T-helper 2 cell treated with Interferon-gamma antibody and Interleukin-4, amounts not matched to agents 5 μg/mL and 100 μg/mL, for 36 hours (primary cell): ENCODE data around the gene PPP2R5C.

Source experiments
- DNase-seq: peaks from one replicate; pipeline ENCODE4 v3.0.0; 2021; ENCODE audit warnings: low spot score
- H3K27ac Mint-ChIP-seq: one replicate; pipeline ENCODE4 v1.8.0; 2021; ENCODE audit warnings: mild to moderate bottlenecking, mixed read lengths
- H3K27me3 Mint-ChIP-seq: one replicate; pipeline ENCODE4 v1.8.0; 2021; ENCODE audit warnings: low read depth, mixed read lengths
- H3K36me3 Mint-ChIP-seq: one replicate; pipeline ENCODE4 v1.8.0; 2021; ENCODE audit warnings: low read depth, mixed read lengths
- H3K4me1 Mint-ChIP-seq: one replicate; pipeline ENCODE4 v1.8.0; 2021; ENCODE audit warnings: low read depth, mixed read lengths
- H3K4me3 Mint-ChIP-seq: one replicate; pipeline ENCODE4 v1.8.0; 2022; ENCODE audit warnings: mild to moderate bottlenecking, moderate library complexity, mixed read lengths
- H3K9me3 Mint-ChIP-seq: one replicate; pipeline ENCODE4 v1.8.0; 2021; ENCODE audit warnings: mixed read lengths

Gene PPP2R5C

DNA sequence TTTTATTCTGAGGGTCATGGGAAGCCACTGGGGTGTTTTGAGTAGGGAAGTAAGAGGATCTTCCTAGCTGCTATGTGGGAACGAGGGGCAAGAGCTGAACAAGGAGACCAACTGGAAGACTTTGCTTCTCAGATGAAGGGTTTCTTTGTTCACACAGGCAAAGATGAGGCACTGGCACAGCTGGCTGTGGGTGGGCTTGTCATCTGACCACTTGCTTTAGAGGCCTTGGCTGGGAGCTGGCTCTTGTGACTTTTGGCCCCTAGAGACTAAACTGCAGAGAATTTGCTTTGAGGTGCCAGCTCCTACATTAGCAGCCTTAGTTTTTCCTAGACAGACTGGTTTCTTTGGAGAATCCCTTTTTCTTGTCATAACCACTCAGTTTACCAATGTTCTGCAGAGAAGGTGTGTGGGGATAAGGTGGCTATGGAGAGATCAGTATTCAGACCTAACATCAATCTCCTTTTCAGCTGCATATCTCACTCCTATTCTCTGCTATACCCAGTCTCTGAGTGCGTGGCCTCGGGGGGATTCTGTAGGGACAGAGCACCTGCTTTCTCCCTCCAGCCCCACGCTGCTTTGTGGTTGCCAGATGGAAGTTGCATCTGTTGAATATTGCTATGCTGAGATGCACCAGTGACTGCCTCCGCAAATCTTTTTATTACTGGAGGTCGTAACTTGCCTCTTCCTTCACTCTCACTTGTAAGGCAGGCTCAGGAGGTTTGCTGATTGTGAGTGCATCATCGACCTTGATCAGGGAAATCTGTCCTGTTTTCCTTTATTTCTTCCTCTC is 12.7 kb downstream of the PPP2R5C start:
- peaks cover 2% of the 10 kb centered on the region for H3K27me3 Mint-ChIP-seq
- peaks cover 7% of the 10 kb centered on the region for H3K9me3 Mint-ChIP-seq
- peaks cover 2% of the 10 kb centered on the region for H3K36me3 Mint-ChIP-seq
- no peak overlapping the region for H3K4me3 Mint-ChIP-seq
- H3K27ac Mint-ChIP-seq = no peak overlapping the region
- DNase-seq = no peak
- H3K4me1 Mint-ChIP-seq = peaks cover 9% of the 10 kb centered on the region

DNA sequence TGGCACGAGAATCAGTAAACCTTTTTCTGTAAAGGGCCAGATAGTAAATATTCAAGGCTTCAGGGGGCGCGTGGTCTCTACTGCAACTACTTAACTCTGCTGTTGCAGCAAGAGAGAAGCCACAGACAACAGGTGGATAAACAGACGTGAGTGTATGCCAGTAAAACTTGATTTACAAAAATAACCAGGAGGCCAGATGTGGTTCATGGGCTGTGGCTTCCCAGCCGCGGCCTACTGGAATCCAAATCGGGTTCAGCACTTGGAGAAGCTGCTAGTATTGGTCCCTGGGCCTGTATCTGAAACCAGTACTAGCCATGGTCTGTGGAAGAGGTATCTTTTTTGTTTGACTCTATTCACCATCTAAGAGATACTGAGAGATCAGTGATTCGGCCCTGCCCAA is 13.3 kb downstream of the PPP2R5C start:
- Mint-ChIP-seq H3K4me3 (no peak overlapping the region), H3K4me1 (peaks cover 12% of the 10 kb centered on the region)

GRCh38 chr14:101775826-101776225 is 14.3 kb downstream of the PPP2R5C start:
- H3K27me3 Mint-ChIP-seq = peaks cover 17% of the 10 kb centered on the region
- H3K4me1 Mint-ChIP-seq = peaks cover 12% of the 10 kb centered on the region
- H3K4me3 Mint-ChIP-seq = no peak overlapping the region
- no peak overlapping the region for H3K27ac Mint-ChIP-seq
- no peak for DNase-seq
- H3K9me3 Mint-ChIP-seq = peaks cover 7% of the 10 kb centered on the region
- H3K36me3 Mint-ChIP-seq = peaks cover 3% of the 10 kb centered on the region

More for the DNA sequence above, 13.3 kb downstream of the PPP2R5C start:
- peaks cover 7% of the 10 kb centered on the region for H3K9me3 Mint-ChIP-seq
- H3K27ac Mint-ChIP-seq = no peak overlapping the region
- peaks cover 3% of the 10 kb centered on the region for H3K36me3 Mint-ChIP-seq
- DNase-seq = no peak
- peaks cover 8% of the 10 kb centered on the region for H3K27me3 Mint-ChIP-seq

DNA sequence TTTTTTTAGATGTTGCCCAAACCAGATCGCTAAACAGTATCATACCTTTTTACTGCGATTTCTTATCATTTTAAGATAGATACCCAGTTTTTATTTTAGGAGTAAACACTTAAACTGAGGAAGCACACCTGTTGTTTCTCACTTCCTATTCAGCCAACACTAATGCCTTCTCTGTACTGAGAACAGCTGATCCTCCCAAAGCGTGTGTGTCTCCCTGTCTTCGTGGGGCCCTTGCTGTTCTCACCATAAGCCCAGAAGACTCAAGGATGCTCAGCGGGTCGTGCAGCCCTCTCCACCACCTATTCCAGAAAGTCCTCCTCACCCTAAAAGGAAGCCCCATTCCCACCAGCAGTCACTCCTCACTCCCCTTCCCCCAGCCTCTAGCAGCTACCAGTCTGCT is 14.8 kb downstream of the PPP2R5C start:
- no peak for DNase-seq
- H3K36me3 Mint-ChIP-seq = peaks cover 3% of the 10 kb centered on the region
- H3K9me3 Mint-ChIP-seq = peaks cover 7% of the 10 kb centered on the region
- peaks cover 17% of the 10 kb centered on the region for H3K27me3 Mint-ChIP-seq
- peaks cover 9% of the 10 kb centered on the region for H3K4me1 Mint-ChIP-seq
- no peak overlapping the region for H3K27ac Mint-ChIP-seq
- H3K4me3 Mint-ChIP-seq = no peak overlapping the region

- Mint-ChIP-seq H3K27ac (no peak overlapping the region), H3K4me1 (peaks cover 6% of the 10 kb centered on the region), H3K36me3 (peaks cover 3% of the 10 kb centered on the region), H3K27me3 (peaks cover 17% of the 10 kb centered on the region), H3K4me3 (peak overlapping the region; percentile 37), H3K9me3 (peaks cover 7% of the 10 kb centered on the region)
- DNase-seq = no peak
These were observed 18.9 kb downstream of the PPP2R5C start for GRCh38 chr14:101780390-101780789.

DNA sequence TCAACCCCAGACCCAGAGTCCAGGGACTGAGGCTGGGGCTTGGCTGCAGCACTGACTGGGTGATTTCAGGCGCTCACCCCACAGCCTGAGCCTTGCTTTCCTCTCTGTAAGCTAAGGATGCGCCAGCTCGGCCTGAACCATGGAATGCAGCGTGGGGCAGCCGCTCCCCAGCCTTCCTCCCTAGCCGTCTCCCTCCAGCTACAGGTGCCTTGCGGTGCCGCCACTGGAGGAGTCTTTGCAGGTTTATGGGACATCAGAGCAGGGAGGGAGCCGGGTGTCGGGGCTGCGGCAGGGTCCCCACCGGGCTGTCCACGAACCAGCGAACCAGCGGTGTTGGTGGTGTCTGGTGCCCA is 19.4 kb downstream of the PPP2R5C start:
- Mint-ChIP-seq H3K27me3 (peaks cover 17% of the 10 kb centered on the region), H3K4me1 (peaks cover 6% of the 10 kb centered on the region), H3K27ac (no peak overlapping the region)

GRCh38 chr14:101781240-101782061 is 19.9 kb downstream of the PPP2R5C start:
- Mint-ChIP-seq H3K36me3 (peaks cover 3% of the 10 kb centered on the region), H3K27me3 (peaks cover 17% of the 10 kb centered on the region), H3K4me1 (peaks cover 4% of the 10 kb centered on the region), H3K4me3 (peak overlapping the region; percentile 66), H3K9me3 (peaks cover 7% of the 10 kb centered on the region), H3K27ac (no peak overlapping the region)
- DNase-seq = peak; percentile 21

More for the DNA sequence above, 19.4 kb downstream of the PPP2R5C start:
- Mint-ChIP-seq H3K9me3 (peaks cover 7% of the 10 kb centered on the region), H3K4me3 (peak overlapping the region; percentile 47), H3K36me3 (peaks cover 3% of the 10 kb centered on the region)
- no peak for DNase-seq

GRCh38 chr14:101783260-101784016 is 21.9 kb downstream of the PPP2R5C start:
- H3K27ac Mint-ChIP-seq = peak overlapping the region; percentile 49
- peak overlapping the region; percentile 64 for H3K4me3 Mint-ChIP-seq
- H3K9me3 Mint-ChIP-seq = peaks cover 1% of the 10 kb centered on the region
- peaks cover 17% of the 10 kb centered on the region for H3K27me3 Mint-ChIP-seq
- no peak for DNase-seq
- H3K36me3 Mint-ChIP-seq = peaks cover 2% of the 10 kb centered on the region
- H3K4me1 Mint-ChIP-seq = peaks cover 3% of the 10 kb centered on the region

DNA sequence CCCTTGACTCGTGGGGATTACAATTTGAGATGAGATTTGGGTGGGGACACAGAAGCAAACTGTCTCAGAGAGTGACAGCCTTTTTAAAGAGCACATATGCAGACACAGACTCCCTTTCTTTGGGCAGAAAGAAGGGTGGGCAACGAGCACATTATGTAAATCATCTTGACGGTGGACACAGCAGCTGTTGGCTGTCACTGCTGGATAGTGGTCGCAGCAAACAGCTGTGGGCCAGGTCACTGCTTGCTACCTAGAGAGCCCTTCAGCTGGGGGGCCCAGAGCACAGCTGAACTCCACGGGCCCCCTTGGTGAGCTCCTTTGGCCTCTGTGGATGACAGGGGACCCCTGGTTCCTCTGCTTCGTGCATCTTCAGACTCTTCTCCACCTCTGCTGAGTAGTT is 23.1 kb downstream of the PPP2R5C start:
- Mint-ChIP-seq H3K9me3 (no peaks in the 10 kb centered on the region), H3K27me3 (peaks cover 10% of the 10 kb centered on the region), H3K4me1 (peaks cover under 1% of the 10 kb centered on the region), H3K4me3 (no peak overlapping the region), H3K27ac (no peak overlapping the region), H3K36me3 (no peaks in the 10 kb centered on the region)
- no peak for DNase-seq

GRCh38 chr14:101788016-101788635 is 26.6 kb downstream of the PPP2R5C start:
- H3K4me1 Mint-ChIP-seq = peaks cover 16% of the 10 kb centered on the region
- no peaks in the 10 kb centered on the region for H3K9me3 Mint-ChIP-seq
- no peaks in the 10 kb centered on the region for H3K27me3 Mint-ChIP-seq
- no peak overlapping the region for H3K4me3 Mint-ChIP-seq
- no peaks in the 10 kb centered on the region for H3K36me3 Mint-ChIP-seq
- DNase-seq = no peak
- no peak overlapping the region for H3K27ac Mint-ChIP-seq

DNA sequence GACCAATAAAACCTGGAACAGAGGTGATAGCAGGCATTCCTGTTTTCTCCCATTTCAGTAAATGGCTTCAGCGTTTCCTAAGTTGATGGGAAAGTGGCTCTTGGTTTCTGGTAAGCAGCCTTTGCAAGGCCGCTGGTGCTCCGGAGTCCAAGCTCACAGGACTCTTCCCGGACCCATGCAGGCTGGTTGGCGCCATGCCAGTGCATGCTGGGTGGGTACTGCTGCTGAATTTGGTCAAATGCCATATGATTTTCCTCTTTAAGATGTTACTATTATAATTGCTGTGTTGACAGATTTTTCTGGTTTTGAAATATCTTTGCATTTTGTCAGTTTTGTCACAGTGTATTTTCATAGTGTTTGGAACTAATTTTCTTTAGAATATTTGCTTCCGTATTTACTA is 27.7 kb downstream of the PPP2R5C start:
- no peak for DNase-seq
- Mint-ChIP-seq H3K4me3 (no peak overlapping the region), H3K4me1 (peaks cover 16% of the 10 kb centered on the region), H3K36me3 (peaks cover 4% of the 10 kb centered on the region), H3K27ac (no peak overlapping the region), H3K9me3 (peaks cover 9% of the 10 kb centered on the region), H3K27me3 (no peaks in the 10 kb centered on the region)

GRCh38 chr14:101790232-101790631 is 28.7 kb downstream of the PPP2R5C start:
- Mint-ChIP-seq H3K4me1 (peaks cover 16% of the 10 kb centered on the region), H3K27ac (no peak overlapping the region), H3K36me3 (peaks cover 4% of the 10 kb centered on the region), H3K9me3 (peaks cover 9% of the 10 kb centered on the region), H3K4me3 (no peak overlapping the region), H3K27me3 (no peaks in the 10 kb centered on the region)
- no peak for DNase-seq

DNA sequence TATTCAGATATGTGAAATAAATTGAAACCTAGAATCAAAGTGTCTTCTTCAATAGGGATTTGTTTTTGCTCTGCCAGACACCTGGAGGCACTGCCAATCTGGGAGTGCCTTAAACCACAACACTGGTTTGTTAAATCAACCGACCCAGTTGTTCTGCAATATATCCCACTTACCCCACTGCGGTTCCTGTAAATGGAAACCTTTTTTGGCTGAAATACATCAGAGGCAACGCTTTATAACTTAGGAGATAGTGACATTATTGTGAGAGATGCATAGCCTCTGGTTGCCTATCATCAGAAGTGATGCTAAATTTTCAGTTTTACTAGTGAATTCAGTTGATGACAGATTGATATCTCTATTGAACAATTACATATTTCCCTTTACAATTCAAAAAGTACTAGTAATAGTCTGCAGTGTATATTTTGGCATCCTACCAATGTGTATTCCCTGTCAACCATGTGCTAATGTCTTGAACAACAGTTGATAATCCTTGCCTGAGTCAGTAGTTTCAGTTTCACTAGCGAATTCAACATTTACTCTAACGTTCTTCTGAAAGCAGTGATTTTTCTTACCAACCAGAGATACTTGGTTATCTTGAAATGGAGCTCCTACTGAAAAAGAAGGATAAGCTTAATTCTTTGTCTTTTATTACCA is 30.5 kb downstream of the PPP2R5C start:
- no peaks in the 10 kb centered on the region for H3K27me3 Mint-ChIP-seq
- DNase-seq = no peak

More for the DNA sequence above, 30.5 kb downstream of the PPP2R5C start:
- peak overlapping the region; percentile 62 for H3K4me3 Mint-ChIP-seq
- peaks cover 9% of the 10 kb centered on the region for H3K9me3 Mint-ChIP-seq
- peak overlapping the region; percentile 49 for H3K27ac Mint-ChIP-seq
- peaks cover 16% of the 10 kb centered on the region for H3K4me1 Mint-ChIP-seq
- peaks cover 4% of the 10 kb centered on the region for H3K36me3 Mint-ChIP-seq
